Liver (tissue), 9 donors: ENCODE results near the gene MCF2L2. TPM values are rescaled to one million over a fixed set of nuclear protein-coding genes. Genes with fewer than 3 reads are reported as not detected.

Experiments
- DNase-seq: peaks from one replicate; pipeline ENCODE4 v3.0.0-alpha.2; 2017; ENCODE audit warnings: low spot score
- H3K27ac ChIP-seq, 2 donors: one replicate each; pipeline ENCODE4 v1.7.0; 2013; ENCODE audit warnings: inconsistent platforms in 2 of 2, low read length in 2 of 2, control low read depth in 1 of 2, low read depth in 1 of 2, mild to moderate bottlenecking in 1 of 2
- H3K27me3 ChIP-seq, 4 donors: one replicate each; pipeline versions ENCODE4 v1.6.1 to v1.7.0; 2013; ENCODE audit warnings: low read length in 3 of 4, inconsistent platforms in 1 of 4, mild to moderate bottlenecking in 1 of 4, moderate library complexity in 1 of 4; ENCODE audit not compliant: control insufficient read depth in 4 of 4, insufficient read depth in 4 of 4
- H3K36me3 ChIP-seq, 4 donors: one replicate each; pipeline versions ENCODE4 v1.6.1 to v1.7.0; 2013; ENCODE audit warnings: low read length in 3 of 4, mild to moderate bottlenecking in 3 of 4, low read depth in 1 of 4, moderate library complexity in 1 of 4; ENCODE audit not compliant: control insufficient read depth in 4 of 4, insufficient read depth in 3 of 4
- H3K4me1 ChIP-seq, 4 donors: one replicate each; pipeline versions ENCODE4 v1.6.1 to v1.7.0; 2013; ENCODE audit warnings: low read length in 3 of 4, mild to moderate bottlenecking in 3 of 4, moderate library complexity in 1 of 4; ENCODE audit not compliant: control insufficient read depth in 4 of 4, insufficient read depth in 4 of 4
- H3K4me3 ChIP-seq, 3 donors: one replicate each; pipeline versions ENCODE4 v1.6.1 to v1.7.0; 2013; ENCODE audit warnings: low read length in 3 of 3, control low read depth in 1 of 3, low read depth in 1 of 3, mild to moderate bottlenecking in 1 of 3
- H3K9ac ChIP-seq, 2 donors: one replicate each; pipeline ENCODE4 v1.7.0; 2013; ENCODE audit warnings: low read length in 2 of 2, mild to moderate bottlenecking in 2 of 2, moderate library complexity in 2 of 2, control low read depth in 1 of 2, low read depth in 1 of 2
- H3K9me3 ChIP-seq, 4 donors: one replicate each; pipeline versions ENCODE4 v1.6.1 to v1.7.0; 2013; ENCODE audit warnings: low read length in 3 of 4; ENCODE audit not compliant: control insufficient read depth in 4 of 4
- ATF3 ChIP-seq: IDR thresholded peaks from 2 replicates; pipeline ENCODE4 v1.6.1; 2016; ENCODE audit warnings: antibody characterized with exemption
- CTCF ChIP-seq: fragments of 150-350 bp; IDR thresholded peaks from 2 replicates; pipeline ENCODE4 v1.5.1; 2017; ENCODE audit warnings: improper control_type of control experiment, low read depth, low read length; ENCODE audit not compliant: missing input control
- FOXA2 ChIP-seq: IDR thresholded peaks from 2 replicates; pipeline ENCODE4 v1.6.1; 2016; ENCODE audit warnings: antibody characterized with exemption
- GABPA ChIP-seq, 2 donors: IDR thresholded peaks in 1 of 2; conservative IDR thresholded peaks in 1 of 2; 2 replicates each; pipeline ENCODE4 v1.6.1; 2016; ENCODE audit warnings: antibody characterized with exemption in 2 of 2, mild to moderate bottlenecking in 1 of 2, moderate library complexity in 1 of 2
- HNF4A ChIP-seq, 2 donors: conservative IDR thresholded peaks; 2 replicates each; pipeline ENCODE4 v1.6.1; 2016; ENCODE audit warnings: antibody characterized with exemption in 2 of 2, mild to moderate bottlenecking in 2 of 2
- JUND ChIP-seq, 2 donors: IDR thresholded peaks; 2 replicates each; pipeline ENCODE4 v1.6.1; 2016; ENCODE audit warnings: antibody characterized with exemption in 2 of 2
- MAX ChIP-seq: IDR thresholded peaks from 2 replicates; pipeline ENCODE4 v1.6.1; 2016; ENCODE audit warnings: antibody characterized with exemption
- NR2F2 ChIP-seq: IDR thresholded peaks from 2 replicates; pipeline ENCODE4 v1.6.1; 2016; ENCODE audit warnings: antibody characterized with exemption
- RAD21 ChIP-seq, 2 donors: IDR thresholded peaks; 2 replicates each; pipeline ENCODE4 v1.6.1; 2016; ENCODE audit warnings: antibody characterized with exemption in 2 of 2, mild to moderate bottlenecking in 2 of 2
- RXRA ChIP-seq, 2 donors: IDR thresholded peaks; 2 replicates each; pipeline ENCODE4 v1.6.1; 2017 to 2018; ENCODE audit warnings: antibody characterized with exemption in 2 of 2, mild to moderate bottlenecking in 1 of 2
- SP1 ChIP-seq: IDR thresholded peaks from 2 replicates; pipeline ENCODE4 v1.6.1; 2018; ENCODE audit warnings: antibody characterized with exemption, mild to moderate bottlenecking
- TAF1 ChIP-seq: conservative IDR thresholded peaks from 2 replicates; pipeline ENCODE4 v1.6.1; 2016; ENCODE audit warnings: antibody characterized with exemption, mild to moderate bottlenecking
- ZBTB33 ChIP-seq: IDR thresholded peaks from 2 replicates; pipeline ENCODE4 v1.6.1; 2016; ENCODE audit warnings: antibody characterized with exemption
- WGBS: extraction: QIAGEN DNeasy Blood & Tissue Kit; methylation state at CpG from one replicate; pipeline ENCODE4 v1.1.7; 2013; 5-methylcytosine and 5-hydroxymethylcytosine counted together
- polyA plus RNA-seq, 2 donors: library from polyadenylated mRNA; stranded (reverse) in 1 of 2; unstranded in 1 of 2; fragments of 200-250 nt in 1 of 2; fragments of >200 nt in 1 of 2; fragmentation: Nextera tagmentation in 1 of 2; extraction: Ambion mirVana in 1 of 2; gene quantifications; one replicate each; pipeline versions ENCODE4 v1.2.1 to v1.2.3, GENCODE V29; 2013 to 2015
- total RNA-seq, 2 donors: library from RNA; depleted of rRNA; stranded (reverse); fragments of >200 nt; gene quantifications; one replicate each; pipeline ENCODE4 v1.2.3, GENCODE V29; 2014
- donor health status: healthy.
- donor health status: healthy.
- donor health status: healthy.
- donor health status: healthy.
- donor health status: healthy.

The MCF2L2 gene
- total and polyA plus RNA-seq, 4 donors = 0.02 to 0.47 (median 0.17) TPM; not detected in 1

GRCh38 chr3:183360971-183361624 is 67.3 kb downstream of the MCF2L2 start:
- Histone ChIP-seq H3K4me3 (no peak overlapping the region), H3K36me3 (no peaks in the 10 kb centered on the region), H3K9me3 (no peaks in the 10 kb centered on the region), H3K4me1 (no peaks in the 10 kb centered on the region), H3K27ac (no peak overlapping the region), H3K27me3 (no peaks in the 10 kb centered on the region), H3K9ac (no peak overlapping the region)
- WGBS = 80% methylated on average over 3 of the region's 3 CpGs
- no peak for TF ChIP-seq RAD21 (IDR thresholded peaks at IDR 0.05)
- DNase-seq = no peak

- TF ChIP-seq RXRA (IDR thresholded peaks at IDR 0.05) (no peak), FOXA2 (no peak), MAX (no peak), RAD21 (IDR thresholded peaks at IDR 0.05) (no peak), GABPA (IDR thresholded peaks at IDR 0.05 in 1 of 2, conservative IDR thresholded peaks at IDR 0.05 in 1 of 2) (no peak), SP1 (no peak), NR2F2 (no peak), HNF4A (conservative IDR thresholded peaks at IDR 0.05) (no peak)
- WGBS = 51% methylated on average over 2 of the region's 2 CpGs
- H3K4me1 ChIP-seq = no peaks in the 10 kb centered on the region
Observed at GRCh38 chr3:183359036-183359435, 69.4 kb downstream of the MCF2L2 start.

GRCh38 chr3:183357564-183358079 is 70.8 kb downstream of the MCF2L2 start:
- DNase-seq = no peak
- WGBS = 82% methylated on average over 8 of the region's 8 CpGs
- H3K4me1 ChIP-seq = no peaks in the 10 kb centered on the region
- no peak overlapping the region for H3K9ac ChIP-seq
- H3K9me3 ChIP-seq = no peaks in the 10 kb centered on the region
- no peak overlapping the region for H3K27ac ChIP-seq
- no peaks in the 10 kb centered on the region for H3K36me3 ChIP-seq
- H3K4me3 ChIP-seq = no peak overlapping the region
- TF ChIP-seq NR2F2 = no peak
- H3K27me3 ChIP-seq = no peaks in the 10 kb centered on the region

More at GRCh38 chr3:183359036-183359435, 69.4 kb downstream of the MCF2L2 start:
- Histone ChIP-seq H3K9ac (no peak overlapping the region), H3K36me3 (no peaks in the 10 kb centered on the region), H3K27ac (no peak overlapping the region), H3K4me3 (no peak overlapping the region), H3K27me3 (no peaks in the 10 kb centered on the region), H3K9me3 (no peaks in the 10 kb centered on the region)
- DNase-seq = no peak

GRCh38 chr3:183356920-183357319 is 71.5 kb downstream of the MCF2L2 start:
- no peak overlapping the region for H3K4me3 ChIP-seq
- DNase-seq = no peak
- H3K4me1 ChIP-seq = no peaks in the 10 kb centered on the region
- TF ChIP-seq HNF4A (conservative IDR thresholded peaks at IDR 0.05) = no peak
- no peak for TF ChIP-seq FOXA2
- TF ChIP-seq TAF1 = no peak
- TF ChIP-seq MAX = no peak
- no peak for TF ChIP-seq ATF3
- no peak for TF ChIP-seq ZBTB33
- no peak for TF ChIP-seq CTCF
- no peak for TF ChIP-seq NR2F2
- no peak for TF ChIP-seq SP1
- TF ChIP-seq JUND (IDR thresholded peaks at IDR 0.05) = no peak
- TF ChIP-seq GABPA (IDR thresholded peaks at IDR 0.05 in 1 of 2, conservative IDR thresholded peaks at IDR 0.05 in 1 of 2) = no peak

More at GRCh38 chr3:183356920-183357319, 71.5 kb downstream of the MCF2L2 start:
- Histone ChIP-seq H3K27me3 (no peaks in the 10 kb centered on the region), H3K9me3 (no peaks in the 10 kb centered on the region), H3K9ac (no peak overlapping the region), H3K36me3 (no peaks in the 10 kb centered on the region), H3K27ac (no peak overlapping the region)
